Chondrocyte (in vitro differentiated cells): ENCODE measurements around the gene DCN. TPM values are rescaled to one million over a fixed set of nuclear protein-coding genes. Genes with fewer than 3 reads are reported as not detected.

Source experiments
- DNase-seq: peaks from one replicate; pipeline ENCODE4 v3.0.0; 2021; ENCODE audit warnings: mixed read lengths, low spot score
- H3K27ac Mint-ChIP-seq: one replicate; pipeline ENCODE4 v1.8.0; 2021; ENCODE audit warnings: mild to moderate bottlenecking, moderate library complexity, mixed read lengths; ENCODE audit not compliant: unreplicated experiment
- H3K27me3 Mint-ChIP-seq: 2 replicates; pipeline ENCODE4 v1.8.0; 2021; ENCODE audit warnings: low read depth, mixed read lengths
- H3K36me3 Mint-ChIP-seq: 2 replicates; pipeline ENCODE4 v1.8.0; 2021; ENCODE audit warnings: low read depth, mixed read lengths
- H3K4me1 Mint-ChIP-seq: 2 replicates; pipeline ENCODE4 v1.8.0; 2021; ENCODE audit warnings: low read depth, mild to moderate bottlenecking, mixed read lengths
- H3K4me3 Mint-ChIP-seq: one replicate; pipeline ENCODE4 v1.8.0; 2021; ENCODE audit warnings: mild to moderate bottlenecking, moderate library complexity, mixed read lengths; ENCODE audit not compliant: unreplicated experiment
- H3K9me3 Mint-ChIP-seq: 2 replicates; pipeline ENCODE4 v1.8.0; 2021; ENCODE audit warnings: low read depth, mixed read lengths
- CTCF ChIP-seq: fragments of 200-600 bp; sonication (generic); IDR thresholded peaks from 2 replicates; pipeline ENCODE4 v1.5.0; 2021; ENCODE audit warnings: antibody characterized with exemption, mild to moderate bottlenecking, moderate library complexity
- total RNA-seq: library from RNA; stranded (reverse); gene quantifications from 3 replicates; pipeline ENCODE4 v1.2.1, GENCODE V29; 2021

The DCN gene
- total RNA-seq, 1 donor from 2014 or later: 723 TPM

GRCh38 chr12:91144053-91144452 lies 38.6 kb downstream of the DCN start:
- H3K9me3 Mint-ChIP-seq: peaks cover 3% of the 10 kb centered on the region
- DNase-seq: no peak
- H3K4me3 Mint-ChIP-seq: no peak overlapping the region
- H3K36me3 Mint-ChIP-seq: peaks cover 27% of the 10 kb centered on the region
- no peak for TF ChIP-seq CTCF
- no peak overlapping the region for H3K27ac Mint-ChIP-seq
- no peaks in the 10 kb centered on the region for H3K27me3 Mint-ChIP-seq
- H3K4me1 Mint-ChIP-seq: peaks cover 59% of the 10 kb centered on the region

GRCh38 chr12:91143206-91143605 lies 39.4 kb downstream of the DCN start:
- Mint-ChIP-seq H3K27ac (peak overlapping the region; percentile 30), H3K4me1 (peaks cover 67% of the 10 kb centered on the region), H3K9me3 (peaks cover 3% of the 10 kb centered on the region), H3K4me3 (no peak overlapping the region), H3K27me3 (no peaks in the 10 kb centered on the region), H3K36me3 (peaks cover 22% of the 10 kb centered on the region)
- no peak for DNase-seq
- TF ChIP-seq CTCF: no peak

GRCh38 chr12:91142221-91142631 lies 40.4 kb downstream of the DCN start:
- Mint-ChIP-seq H3K36me3 (peaks cover 18% of the 10 kb centered on the region), H3K27ac (peak overlapping the region; percentile 64), H3K4me3 (no peak overlapping the region), H3K27me3 (no peaks in the 10 kb centered on the region), H3K4me1 (peaks cover 75% of the 10 kb centered on the region), H3K9me3 (peaks cover 3% of the 10 kb centered on the region)
- DNase-seq: no peak
- no peak for TF ChIP-seq CTCF

GRCh38 chr12:91140026-91140931 lies 42.3 kb downstream of the DCN start:
- Mint-ChIP-seq H3K4me3 (no peak overlapping the region), H3K27me3 (no peaks in the 10 kb centered on the region), H3K4me1 (peaks cover 76% of the 10 kb centered on the region), H3K27ac (peak overlapping the region; percentile 88), H3K36me3 (peaks cover 10% of the 10 kb centered on the region), H3K9me3 (peaks cover 5% of the 10 kb centered on the region)
- no peak for TF ChIP-seq CTCF
- DNase-seq: no peak

- no peak for TF ChIP-seq CTCF
- no peak for DNase-seq
- Mint-ChIP-seq H3K4me1 (peaks cover 73% of the 10 kb centered on the region), H3K27me3 (no peaks in the 10 kb centered on the region), H3K4me3 (peak overlapping the region; percentile 26), H3K36me3 (peaks cover 6% of the 10 kb centered on the region), H3K9me3 (peaks cover 7% of the 10 kb centered on the region), H3K27ac (peak overlapping the region; percentile 88)
Measured at GRCh38 chr12:91139286-91139685, 43.3 kb downstream of the DCN start.
